NT2/D1 (cell line): ENCODE data around the gene GP9.

Experiments
- SUZ12 ChIP-seq: IDR thresholded peaks from 2 replicates; pipeline ENCODE4 v1.6.1; 2011; ENCODE audit not compliant: insufficient read length, insufficient read depth; ENCODE audit errors: extremely low read depth
- ZNF274 ChIP-seq: IDR thresholded peaks from 2 replicates; pipeline ENCODE4 v1.6.1; 2011; ENCODE audit warnings: mild to moderate bottlenecking, low read depth, low read length

DNA sequence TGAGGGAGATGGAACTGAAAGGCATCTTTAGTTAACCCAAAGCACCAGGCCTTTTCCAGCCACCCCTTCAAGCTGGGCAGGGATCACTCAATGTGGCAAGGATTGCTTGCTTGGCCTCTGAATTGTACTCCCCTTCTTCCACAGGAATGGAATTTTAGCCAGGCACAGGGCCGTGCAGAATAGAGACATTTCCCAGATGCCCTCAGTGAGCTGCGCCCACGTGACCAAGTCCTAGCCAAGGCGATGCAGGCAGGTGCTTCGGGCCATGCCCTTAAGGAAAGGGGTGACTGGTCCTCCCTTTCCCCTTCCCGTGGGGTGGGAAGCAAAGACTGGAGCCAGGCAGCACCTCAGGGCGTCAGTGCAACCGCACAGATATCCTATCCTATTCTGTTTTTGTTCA, 17.9 kb downstream of the GP9 start:
- TF ChIP-seq SUZ12 (no peak), ZNF274 (no peak)
